Measurements from ENCODE around the gene CXCL11.
"Not testable (repeated sequence)": the region's sequence is repeated elsewhere in the genome, so short reads cannot be mapped to it uniquely, and the experiment has no call there.

The CXCL11 gene

DNA sequence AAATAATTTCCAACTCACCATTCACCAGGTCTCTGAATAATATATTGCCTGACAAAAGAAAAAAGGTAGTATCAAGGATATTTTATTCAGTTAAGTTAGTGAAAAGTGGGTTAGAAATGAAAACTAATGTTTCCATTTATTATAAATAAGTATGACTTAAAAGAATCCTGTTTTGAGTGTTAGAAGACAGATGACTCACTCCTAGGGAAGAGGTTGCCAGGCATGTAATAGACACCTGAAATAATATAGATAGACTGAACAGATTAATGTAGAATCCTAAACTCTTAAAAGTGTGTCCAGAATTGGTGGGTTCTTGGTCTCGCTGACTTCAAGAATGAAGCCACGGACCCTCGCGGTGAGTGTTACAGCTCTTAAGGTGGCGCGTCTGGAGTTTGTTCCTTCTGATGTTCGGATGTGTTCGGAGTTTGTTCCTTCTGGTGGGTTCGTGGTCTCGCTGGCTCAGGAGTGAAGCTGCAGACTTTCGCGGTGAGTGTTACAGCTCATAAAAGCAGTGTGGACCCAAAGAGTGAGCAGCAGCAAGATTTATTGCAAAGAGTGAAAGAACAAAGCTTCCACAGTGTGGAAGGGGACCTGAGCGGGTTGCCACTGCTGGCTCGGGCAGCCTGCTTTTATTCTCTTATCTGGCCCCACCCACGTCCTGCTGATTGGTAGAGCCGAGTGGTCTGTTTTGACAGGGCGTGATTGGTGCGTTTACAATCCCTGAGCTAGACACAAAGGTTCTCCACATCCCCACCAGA lies 6.5 kb upstream of the CXCL11 start:
- DNase-seq (ENCODE audit: low spot score) = not testable (repeated sequence)

GRCh38 chr4:76036855-76037254 lies 985 bp upstream of the CXCL11 start:
- DNase-seq (ENCODE audit: low spot score) = no peak

GRCh38 chr4:76035141-76035540 lies 729 bp downstream of the CXCL11 start:
- no peak for DNase-seq (ENCODE audit: low spot score)

- DNase-seq (ENCODE audit: low spot score) = no peak
Observed at GRCh38 chr4:76029300-76029699, 6.6 kb downstream of the CXCL11 start.

GRCh38 chr4:76028350-76028765 lies 7.5 kb downstream of the CXCL11 start:
- peak; percentile 28 for DNase-seq (ENCODE audit: low spot score)

DNA sequence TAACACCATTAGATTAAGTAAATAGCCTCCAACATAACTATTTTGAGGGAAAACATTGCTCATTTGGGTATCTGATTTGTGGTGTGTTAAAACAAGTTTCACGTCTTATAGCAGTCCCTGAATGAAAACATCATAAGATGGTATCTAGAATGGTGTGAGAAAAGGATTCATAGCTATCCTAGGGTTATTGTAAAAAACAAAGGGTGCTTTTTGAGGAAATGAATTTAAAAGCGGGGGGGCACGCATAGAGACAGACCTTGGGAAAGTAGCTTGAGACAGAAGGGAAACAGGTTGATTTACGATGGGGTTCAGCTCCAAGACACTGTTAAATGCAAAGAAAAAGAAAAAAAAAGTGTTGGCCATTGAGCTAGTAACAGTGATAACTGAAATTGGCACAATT lies 11.8 kb downstream of the CXCL11 start:
- DNase-seq (ENCODE audit: low spot score) = no peak

DNA sequence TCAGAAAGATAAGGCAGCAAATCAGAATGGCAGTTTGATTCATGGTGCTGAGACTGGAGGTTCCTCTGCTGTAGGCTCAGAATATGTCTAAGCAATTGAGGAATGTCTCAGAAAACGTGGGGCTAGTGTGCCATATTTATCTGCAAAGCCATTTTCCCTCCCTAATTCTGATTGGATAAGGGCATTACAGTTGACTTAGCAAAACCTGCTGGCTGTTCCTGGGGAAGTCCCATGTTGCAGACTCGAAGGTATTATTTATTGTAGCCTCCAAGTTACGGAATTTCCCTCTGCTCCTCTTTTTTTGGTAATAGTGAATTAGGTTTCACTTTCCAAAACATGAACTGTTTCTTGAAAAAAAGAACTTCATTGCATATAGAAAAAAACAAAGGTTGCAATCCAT lies 12.5 kb downstream of the CXCL11 start, which contains the start of gene CXCL10:
TSS of gene CXCL10 (minus strand) at position 109 of the 400 bp plus-strand sequence. CDS start at position 43, 66 bp downstream.
- DNase-seq (ENCODE audit: low spot score) = peak; percentile 3

- no peak for DNase-seq (ENCODE audit: low spot score)
Observed at GRCh38 chr4:76022677-76023076, 13.2 kb downstream of the CXCL11 start.

DNA sequence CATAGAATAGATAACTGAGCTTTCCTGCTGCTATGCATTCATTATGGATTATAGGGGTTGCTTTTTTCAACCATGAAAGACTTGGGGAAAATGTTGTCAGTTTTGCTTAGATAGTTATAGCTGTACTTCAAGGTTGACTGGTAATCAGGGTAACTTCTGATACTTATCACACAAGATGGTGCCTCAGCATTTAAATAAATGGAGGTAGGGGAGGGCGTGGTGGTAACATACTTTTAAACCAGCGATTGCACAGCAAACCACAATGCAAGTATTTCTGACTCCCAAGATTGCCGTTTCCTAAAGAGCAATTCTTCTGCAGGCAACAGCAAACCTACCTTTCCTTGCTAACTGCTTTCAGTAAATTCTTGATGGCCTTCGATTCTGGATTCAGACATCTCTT lies 13.8 kb downstream of the CXCL11 start:
- no peak for DNase-seq (ENCODE audit: low spot score)

DNA sequence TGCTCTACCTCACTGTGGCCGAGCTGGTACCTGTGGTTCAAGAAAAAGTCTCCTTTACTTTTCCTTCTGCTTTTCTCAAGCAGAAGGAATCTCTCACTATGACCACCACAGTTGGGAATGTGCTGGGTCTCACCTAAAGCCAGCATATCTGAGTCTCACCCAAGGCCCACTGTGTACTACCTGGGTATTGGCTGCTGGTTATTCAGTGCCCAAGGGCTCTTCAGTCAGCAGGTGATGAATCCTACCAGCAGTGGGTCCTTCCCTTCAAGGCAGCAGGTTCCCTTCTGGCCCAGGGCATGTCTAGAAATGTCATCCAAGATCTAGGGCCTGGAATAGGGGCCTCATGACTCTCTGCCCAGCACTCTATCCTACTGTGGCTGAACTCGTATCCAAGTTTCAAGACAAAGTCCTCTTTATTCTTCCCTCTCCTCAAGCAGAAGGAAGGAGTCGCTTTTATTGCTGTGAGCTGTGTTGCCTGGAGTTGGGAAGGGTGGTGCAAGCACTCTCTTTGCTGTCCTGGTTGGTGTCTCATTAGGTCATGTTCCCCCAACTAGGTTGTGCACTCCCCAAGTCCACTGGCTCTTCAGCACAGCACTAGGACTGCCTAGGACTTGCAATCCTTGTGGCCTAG lies 18.7 kb downstream of the CXCL11 start:
- DNase-seq (ENCODE audit: low spot score) = no peak

- DNase-seq (ENCODE audit: low spot score) = no peak
Observed at GRCh38 chr4:76016393-76016792, 19.5 kb downstream of the CXCL11 start.

- DNase-seq (ENCODE audit: low spot score) = no peak
Observed at GRCh38 chr4:76013540-76013939, 22.3 kb downstream of the CXCL11 start.

GRCh38 chr4:76012388-76012801 lies 23.5 kb downstream of the CXCL11 start:
- no peak for DNase-seq (ENCODE audit: low spot score)

DNA sequence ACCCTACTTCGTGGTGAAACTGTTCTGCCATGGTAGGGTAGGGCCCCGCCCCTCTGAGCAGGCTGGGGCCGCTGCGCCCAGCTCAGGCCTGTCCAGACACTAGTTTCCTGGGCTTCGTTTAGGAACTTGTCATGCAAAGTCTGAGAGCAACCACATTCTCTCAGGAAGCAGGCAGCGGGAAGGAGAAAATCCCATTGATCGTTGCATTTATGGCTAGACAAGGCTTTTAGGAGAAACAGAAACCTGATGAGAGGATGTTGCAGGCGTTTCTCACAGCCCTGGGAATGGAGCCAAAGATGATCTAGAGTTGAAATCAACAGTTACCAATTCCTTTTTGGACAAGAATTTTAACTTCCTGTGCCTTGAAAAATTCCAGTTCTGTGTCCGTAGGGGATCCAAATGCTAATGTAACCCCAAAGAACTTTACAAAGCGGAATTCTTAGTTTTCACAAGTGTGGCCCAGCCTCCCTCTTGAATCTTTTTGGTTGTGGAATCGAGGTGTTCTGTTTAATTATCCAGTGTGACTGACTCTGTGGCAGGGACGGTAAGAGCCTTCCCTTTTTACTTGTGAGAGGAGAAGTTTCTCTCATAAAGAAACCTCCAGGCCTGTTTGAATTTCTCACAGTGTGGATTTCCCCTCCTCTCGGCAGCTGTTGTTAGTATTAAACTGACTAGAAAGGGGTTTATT lies 24.0 kb downstream of the CXCL11 start:
- DNase-seq (ENCODE audit: low spot score) = no peak

DNA sequence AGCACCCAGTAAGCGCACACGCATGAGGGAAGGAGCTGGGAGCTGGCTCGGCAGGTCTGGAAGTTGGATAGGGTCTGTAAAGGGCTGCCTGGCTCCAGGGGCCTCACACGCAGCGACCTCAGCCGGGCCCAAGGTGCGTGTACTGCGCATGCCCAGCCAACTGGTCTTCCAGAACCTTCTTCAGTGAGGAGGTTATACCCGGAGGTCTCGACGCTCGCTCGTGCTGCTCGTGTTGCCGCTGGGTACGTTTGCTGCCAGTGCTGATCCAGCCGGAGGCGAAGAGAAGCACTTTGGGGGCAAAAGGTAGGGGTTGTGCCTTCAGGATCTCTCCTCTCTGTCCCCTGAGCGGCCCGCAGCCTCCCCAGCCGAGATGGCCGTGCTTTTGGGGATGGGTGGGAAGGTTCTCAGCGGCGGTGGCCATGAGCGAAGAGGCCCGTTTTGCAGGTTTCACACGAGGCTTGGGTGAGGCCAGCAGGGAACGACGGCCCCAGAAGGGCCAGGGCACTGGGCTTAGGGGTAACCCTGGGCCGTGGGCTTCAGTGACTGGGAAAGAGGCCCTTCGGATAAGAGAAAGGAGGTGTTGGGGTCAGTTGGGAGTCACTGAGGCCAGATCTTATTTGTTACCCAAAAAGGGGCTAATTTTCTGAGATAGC lies 24.7 kb downstream of the CXCL11 start:
- DNase-seq (ENCODE audit: low spot score) = no peak

DNA sequence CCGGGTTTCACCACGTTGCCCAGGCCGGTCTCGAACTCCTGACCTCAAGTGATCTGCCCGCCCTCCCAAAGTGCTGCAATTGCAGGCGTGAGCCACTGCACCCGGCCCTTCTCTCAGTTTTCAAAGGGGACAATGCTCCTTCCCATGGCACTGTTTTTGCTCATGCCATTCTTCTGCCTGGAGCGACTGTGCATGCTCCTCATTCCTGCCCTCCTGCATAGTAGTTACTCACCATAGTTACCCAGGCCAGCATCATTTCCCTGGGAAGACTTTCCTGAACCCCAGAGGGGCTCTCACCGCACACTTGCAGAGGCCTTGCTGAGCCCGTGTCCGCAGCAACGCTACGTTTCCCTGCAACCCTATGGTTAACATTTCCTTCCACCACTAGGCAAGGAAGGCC lies 25.3 kb downstream of the CXCL11 start:
- DNase-seq (ENCODE audit: low spot score) = no peak

GRCh38 chr4:76009311-76009710 lies 26.6 kb downstream of the CXCL11 start:
- DNase-seq (ENCODE audit: low spot score) = no peak

- no peak for DNase-seq (ENCODE audit: low spot score)
Observed at GRCh38 chr4:76007089-76007862, 28.6 kb downstream of the CXCL11 start, which contains the start of gene CXCL9. TSS of gene CXCL9 (minus strand) at chr4:76007509. CDS start at chr4:76007449, 60 bp downstream.

DNA sequence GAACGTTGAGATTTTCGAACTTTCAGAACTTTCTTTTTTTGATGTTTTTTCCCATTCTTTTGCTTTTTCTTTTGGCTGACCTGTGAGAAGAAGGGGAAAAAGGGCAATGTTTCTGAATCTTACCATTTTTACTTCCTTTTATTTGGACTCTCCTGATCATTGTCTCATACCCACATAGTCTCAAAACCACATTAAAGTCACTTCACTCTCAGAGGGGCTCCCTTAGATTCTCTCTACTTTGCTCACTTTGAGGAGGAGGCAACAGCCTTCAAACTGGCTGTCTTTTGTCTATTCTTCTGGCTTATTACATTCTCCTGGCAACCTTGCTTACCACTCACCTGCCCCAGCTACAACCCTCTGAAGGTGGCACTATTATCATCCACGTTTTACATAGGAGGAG lies 32.2 kb downstream of the CXCL11 start:
- no peak for DNase-seq (ENCODE audit: low spot score)

DNA sequence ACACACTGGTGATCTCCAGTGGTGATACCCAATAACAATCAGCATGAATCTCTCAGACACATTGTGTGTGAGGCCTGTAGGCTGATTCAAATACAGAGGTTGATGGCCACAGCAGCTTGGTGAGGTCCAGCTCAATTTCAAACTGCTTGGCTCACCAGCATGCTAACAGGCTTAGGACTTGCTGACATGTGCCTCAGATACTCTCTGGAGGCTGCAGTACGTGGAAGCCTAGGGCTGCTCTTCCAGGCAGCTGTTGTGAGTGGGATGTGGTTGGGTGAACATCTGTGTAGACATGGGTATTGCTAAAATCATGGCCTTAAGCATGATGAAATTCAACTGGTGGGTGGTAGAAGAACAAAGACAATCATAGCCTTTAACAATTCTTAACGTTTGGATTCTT lies 32.8 kb downstream of the CXCL11 start:
- no peak for DNase-seq (ENCODE audit: low spot score)

- no peak for DNase-seq (ENCODE audit: low spot score)
Observed at GRCh38 chr4:76002176-76002575, 33.7 kb downstream of the CXCL11 start.

- DNase-seq (ENCODE audit: low spot score) = no peak
Observed at GRCh38 chr4:76001700-76002099, 34.2 kb downstream of the CXCL11 start.

Data from CD4-positive, alpha-beta T cell treated with Interleukin-6 at 100 ng/mL for 8 hours (primary cell).